Ureter (tissue), 1 donor: ENCODE results near the gene NRDC. TPM values are rescaled to one million over a fixed set of nuclear protein-coding genes. Genes with fewer than 3 reads are reported as not detected.
"Not testable (repeated sequence)": the region's sequence is repeated elsewhere in the genome, so short reads cannot be mapped to it uniquely, and the experiment has no call there.

Experiments
- DNase-seq: peaks from one replicate; pipeline ENCODE4 v3.0.0-alpha.2; 2020; ENCODE audit warnings: low spot score
- total RNA-seq: library from RNA; stranded (reverse); gene quantifications from one replicate; pipeline ENCODE4 v1.2.4, GENCODE V29; 2023
- donor health status: DM: yes; HTN: yes; CAD: no.

The NRDC gene
- total RNA-seq, 1 donor from 2014 or later, result 129 TPM

- DNase-seq, result no peak
These were observed 31.1 kb downstream of the NRDC start for GRCh38 chr1:51847294-51847920.

- no peak for DNase-seq
These were observed 34.6 kb downstream of the NRDC start for GRCh38 chr1:51843948-51844347.

- no peak for DNase-seq
These were observed 36.3 kb downstream of the NRDC start for GRCh38 chr1:51842261-51842660.

- no peak for DNase-seq
These were observed 37.6 kb downstream of the NRDC start for GRCh38 chr1:51840743-51841461.

GRCh38 chr1:51840182-51840581 is 38.3 kb downstream of the NRDC start:
- DNase-seq, result no peak

- no peak for DNase-seq
These were observed 39.4 kb downstream of the NRDC start for GRCh38 chr1:51839094-51839493.

GRCh38 chr1:51837243-51837642 is 41.3 kb downstream of the NRDC start:
- DNase-seq, result no peak

GRCh38 chr1:51833700-51834099 is 44.8 kb downstream of the NRDC start:
- DNase-seq, result no peak

GRCh38 chr1:51829058-51829457 is 49.5 kb downstream of the NRDC start:
- DNase-seq, result no peak

GRCh38 chr1:51819810-51820209 is 58.7 kb downstream of the NRDC start:
- no peak for DNase-seq

GRCh38 chr1:51819021-51819420 is 59.5 kb downstream of the NRDC start:
- DNase-seq, result not testable (repeated sequence)

- no peak for DNase-seq
These were observed 60.0 kb downstream of the NRDC start for GRCh38 chr1:51818487-51818886.

- no peak for DNase-seq
These were observed 64.0 kb downstream of the NRDC start for GRCh38 chr1:51814513-51814912.

- no peak for DNase-seq
These were observed 79.2 kb downstream of the NRDC start for GRCh38 chr1:51799372-51799771.

GRCh38 chr1:51794868-51795267 is 83.7 kb downstream of the NRDC start:
- DNase-seq, result no peak

- no peak for DNase-seq
These were observed 84.3 kb downstream of the NRDC start for GRCh38 chr1:51794260-51794659.

GRCh38 chr1:51792864-51793263 is 85.7 kb downstream of the NRDC start:
- no peak for DNase-seq

GRCh38 chr1:51791888-51792287 is 86.6 kb downstream of the NRDC start:
- DNase-seq, result no peak

GRCh38 chr1:51790385-51790784 is 88.1 kb downstream of the NRDC start:
- no peak for DNase-seq

GRCh38 chr1:51789342-51789741 is 89.2 kb downstream of the NRDC start:
- DNase-seq, result no peak

- no peak for DNase-seq
These were observed 89.6 kb downstream of the NRDC start for GRCh38 chr1:51788938-51789337.

- no peak for DNase-seq
These were observed 93.5 kb downstream of the NRDC start for GRCh38 chr1:51784997-51785421.

GRCh38 chr1:51780927-51781326 is 97.6 kb downstream of the NRDC start:
- no peak for DNase-seq

- DNase-seq, result no peak
These were observed 102.1 kb downstream of the NRDC start for GRCh38 chr1:51776408-51776807.
